Measurements from ENCODE around the gene NKX1-1. TPM values are rescaled to one million over a fixed set of nuclear protein-coding genes. Genes with fewer than 3 reads are reported as not detected.
A peak's percentile ranks its signal among the peaks of the same experiment; 100 is the strongest.

Gene NKX1-1
- total and polyA plus RNA-seq, 3 donors from 2014 or later: 0.47 to 1.5 (median 0.70) TPM

- no peaks in the 10 kb centered on the region for H3K27me3 ChIP-seq
- H3K9me3 ChIP-seq: no peaks in the 10 kb centered on the region
- H3K36me3 ChIP-seq (ENCODE audit: low read depth, missing control alignments): no peaks in the 10 kb centered on the region
- DNase-seq: no peak
- H3K4me1 ChIP-seq: peaks cover 4% of the 10 kb centered on the region
- no peak overlapping the region for H3K27ac ChIP-seq
- no peak overlapping the region for H3K4me3 ChIP-seq
- TF ChIP-seq, protein P1, sequence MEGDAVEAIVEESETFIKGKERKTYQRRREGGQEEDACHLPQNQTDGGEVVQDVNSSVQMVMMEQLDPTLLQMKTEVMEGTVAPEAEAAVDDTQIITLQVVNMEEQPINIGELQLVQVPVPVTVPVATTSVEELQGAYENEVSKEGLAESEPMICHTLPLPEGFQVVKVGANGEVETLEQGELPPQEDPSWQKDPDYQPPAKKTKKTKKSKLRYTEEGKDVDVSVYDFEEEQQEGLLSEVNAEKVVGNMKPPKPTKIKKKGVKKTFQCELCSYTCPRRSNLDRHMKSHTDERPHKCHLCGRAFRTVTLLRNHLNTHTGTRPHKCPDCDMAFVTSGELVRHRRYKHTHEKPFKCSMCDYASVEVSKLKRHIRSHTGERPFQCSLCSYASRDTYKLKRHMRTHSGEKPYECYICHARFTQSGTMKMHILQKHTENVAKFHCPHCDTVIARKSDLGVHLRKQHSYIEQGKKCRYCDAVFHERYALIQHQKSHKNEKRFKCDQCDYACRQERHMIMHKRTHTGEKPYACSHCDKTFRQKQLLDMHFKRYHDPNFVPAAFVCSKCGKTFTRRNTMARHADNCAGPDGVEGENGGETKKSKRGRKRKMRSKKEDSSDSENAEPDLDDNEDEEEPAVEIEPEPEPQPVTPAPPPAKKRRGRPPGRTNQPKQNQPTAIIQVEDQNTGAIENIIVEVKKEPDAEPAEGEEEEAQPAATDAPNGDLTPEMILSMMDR (IDR thresholded peaks at IDR 0.05): no peak
- TF ChIP-seq POLR2A (IDR thresholded peaks at IDR 0.05): no peak
- 2 to 14% methylated on average over 23 to 26 of the region's 26 CpGs for WGBS, 2 donors
- intact Hi-C loops (cut with DNase I; ENCODE audit: low total_unique reads): no loop called here
Observed at GRCh38 chr4:1405254-1405635, 997 bp downstream of the NKX1-1 start.

- H3K4me3 ChIP-seq: no peak overlapping the region
- WGBS, 2 donors: 3% methylated on average over 53 of the region's 54 CpGs; no CpG with 5 or more reads in 1 of the 2 donors
- DNase-seq: peak; percentile 11
- H3K4me1 ChIP-seq: peaks cover 4% of the 10 kb centered on the region
- TF ChIP-seq POLR2A (IDR thresholded peaks at IDR 0.05): no peak
- TF ChIP-seq, protein P1 (IDR thresholded peaks at IDR 0.05): no peak
- intact Hi-C loops (cut with DNase I; ENCODE audit: low total_unique reads): no loop called here
- H3K27ac ChIP-seq: no peak overlapping the region
- H3K27me3 ChIP-seq: no peaks in the 10 kb centered on the region
- no peaks in the 10 kb centered on the region for H3K9me3 ChIP-seq
- H3K36me3 ChIP-seq (ENCODE audit: low read depth, missing control alignments): no peaks in the 10 kb centered on the region
Observed at GRCh38 chr4:1404573-1405253, 1.5 kb downstream of the NKX1-1 start.

- Histone ChIP-seq H3K27ac (no peak overlapping the region), H3K4me3 (no peak overlapping the region)
- DNase-seq: peak; percentile 12
Observed at GRCh38 chr4:1403591-1404572, 2.4 kb downstream of the NKX1-1 start.

GRCh38 chr4:1403177-1403583 lies 3.1 kb downstream of the NKX1-1 start:
- Histone ChIP-seq H3K4me1 (peaks cover 4% of the 10 kb centered on the region), H3K4me3 (no peak overlapping the region), H3K36me3 (ENCODE audit: low read depth, missing control alignments) (no peaks in the 10 kb centered on the region), H3K27me3 (no peaks in the 10 kb centered on the region), H3K27ac (no peak overlapping the region), H3K9me3 (no peaks in the 10 kb centered on the region)
- peak; percentile 12 for DNase-seq
- 0 to 3% methylated on average over 2 to 20 of the region's 58 CpGs for whole genome bisulfite sequencing, 2 donors
- TF ChIP-seq POLR2A (IDR thresholded peaks at IDR 0.05): no peak
- TF ChIP-seq, protein P1 (IDR thresholded peaks at IDR 0.05): no peak
- intact Hi-C loops (cut with DNase I; ENCODE audit: low total_unique reads): no loop called here

More at GRCh38 chr4:1403591-1404572, 2.4 kb downstream of the NKX1-1 start:
- TF ChIP-seq POLR2A (IDR thresholded peaks at IDR 0.05): no peak
- TF ChIP-seq, protein P1 (IDR thresholded peaks at IDR 0.05): no peak
- no peaks in the 10 kb centered on the region for H3K27me3 ChIP-seq
- intact Hi-C loops (cut with DNase I; ENCODE audit: low total_unique reads): no loop called here
- WGBS, 2 donors: 2% methylated on average over 53 to 84 of the region's 107 CpGs
- peaks cover 4% of the 10 kb centered on the region for H3K4me1 ChIP-seq
- no peaks in the 10 kb centered on the region for H3K9me3 ChIP-seq
- no peaks in the 10 kb centered on the region for H3K36me3 ChIP-seq (ENCODE audit: low read depth, missing control alignments)

All from testis (tissue), 3 donors.